ENCODE results near the gene KCNH1. TPM values are rescaled to one million over a fixed set of nuclear protein-coding genes. Genes with fewer than 3 reads are reported as not detected.

The KCNH1 gene
- total and polyA plus RNA-seq, 9 of the 15 experiments (the other 6 are each of a cell fraction or from before 2014, with no cell fraction given), result not detected

GRCh38 chr1:210905365-210905904 lies 228.5 kb downstream of the KCNH1 start:
- no TSS peak for BruUV-seq (replicated peaks)
- no peak overlapping the region for H3K9ac ChIP-seq (ENCODE audit: insufficient read depth in 1 of 2, low read depth in 2 of 2, low read length in 2 of 2)
- H3K9me3 ChIP-seq (replicated peaks; ENCODE audit: control insufficient read depth, insufficient read depth, low read depth, low read length), result no peaks in the 10 kb centered on the region
- H3K9me1 ChIP-seq (ENCODE audit: control insufficient read depth, insufficient read depth, low read length), result no peaks in the 10 kb centered on the region
- FAIRE-seq (no peak), ATAC-seq (no peak), DNase-seq (ENCODE audit: extremely low read depth in 1 of 4, low spot score in 3 of 4) (no peak)
- in situ Hi-C loops (cut with MboI), result no loop called here
- ChIA-PET CTCF (ENCODE audit: low intra/inter-chr PET ratio) (no interaction called here), POLR2A (interaction anchor here (0.6 kb wide), 2 partner anchors 44 to 1436 kb away, joined by 3 read pairs; no protein-coding TSS in a partner anchor)
- no peak overlapping the region for H3K27ac ChIP-seq (ENCODE audit: extremely low read depth, low read depth, low read length)
- H3K36me3 ChIP-seq (ENCODE audit: control insufficient read depth, insufficient read depth, low read length), result no peaks in the 10 kb centered on the region
- H3K79me2 ChIP-seq (ENCODE audit: control insufficient read depth, insufficient read depth, low read length), result no peaks in the 10 kb centered on the region
- no peak overlapping the region for H3K4me2 ChIP-seq (ENCODE audit: insufficient read depth, low read length)
- no peaks in the 10 kb centered on the region for H3K27me3 ChIP-seq (ENCODE audit: control insufficient read depth in 2 of 2, insufficient read depth in 2 of 2, low read length in 2 of 2)
- intact Hi-C loops (cut with micrococcal nuclease), result no loop called here
- H2AFZ ChIP-seq (ENCODE audit: low read depth, low read length), result no peak overlapping the region
- no peak overlapping the region for H3K4me3 ChIP-seq
- 0% methylated on average over 4 of the region's 4 CpGs for WGBS (ENCODE audit: insufficient coverage, low coverage, missing lambda C conversion rate)
- no peaks in the 10 kb centered on the region for H4K20me1 ChIP-seq (replicated peaks; ENCODE audit: control insufficient read depth, insufficient read depth, low read length)
- H3K4me1 ChIP-seq (replicated peaks in 1 of 2; ENCODE audit: control insufficient read depth in 2 of 2, insufficient read depth in 2 of 2, low read length in 2 of 2), result peaks cover 0 to 3% of the 10 kb centered on the region in 2 experiments; a peak in 1 of 5 replicates
- TF ChIP-seq, protein P1, sequence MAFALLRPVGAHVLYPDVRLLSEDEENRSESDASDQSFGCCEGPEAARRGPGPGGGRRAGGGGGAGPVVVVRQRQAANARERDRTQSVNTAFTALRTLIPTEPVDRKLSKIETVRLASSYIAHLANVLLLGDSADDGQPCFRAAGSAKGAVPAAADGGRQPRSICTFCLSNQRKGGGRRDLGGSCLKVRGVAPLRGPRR (CRISPR knock-in tag; IDR thresholded peaks at IDR 0.05), result no peak
- TF ChIP-seq RFX5 (IDR thresholded peaks at IDR 0.05; ENCODE audit: low read depth, low read length), result no peak
- no peak for TF ChIP-seq MXI1 (IDR thresholded peaks at IDR 0.05; ENCODE audit: low read depth, low read length)
- TF ChIP-seq ARID3B (CRISPR knock-in tag; IDR thresholded peaks at IDR 0.05; ENCODE audit: borderline replicate concordance), result no peak
- TF ChIP-seq ZMIZ1 (IDR thresholded peaks at IDR 0.05; ENCODE audit: low read depth in 2 of 2, low read length in 2 of 2), result no peak
- no peak for TF ChIP-seq MTF1 (CRISPR knock-in tag; IDR thresholded peaks at IDR 0.05; ENCODE audit: borderline replicate concordance)
- no peak for TF ChIP-seq GTF2F1 (IDR thresholded peaks at IDR 0.05; ENCODE audit: low read depth, low read length)
- TF ChIP-seq SMAD1 (IDR thresholded peaks at IDR 0.05; ENCODE audit: low read depth, low read length, partially characterized antibody), result no peak
- no peak for TF ChIP-seq ZZZ3 (IDR thresholded peaks at IDR 0.05)
- no peak for TF ChIP-seq PHTF2 (CRISPR knock-in tag; IDR thresholded peaks at IDR 0.05)
- no peak for TF ChIP-seq ZKSCAN8 (CRISPR knock-in tag; IDR thresholded peaks at IDR 0.05)
- TF ChIP-seq CREBBP (IDR thresholded peaks at IDR 0.05; ENCODE audit: low read depth, low read length), result no peak
- TF ChIP-seq, protein P2, sequence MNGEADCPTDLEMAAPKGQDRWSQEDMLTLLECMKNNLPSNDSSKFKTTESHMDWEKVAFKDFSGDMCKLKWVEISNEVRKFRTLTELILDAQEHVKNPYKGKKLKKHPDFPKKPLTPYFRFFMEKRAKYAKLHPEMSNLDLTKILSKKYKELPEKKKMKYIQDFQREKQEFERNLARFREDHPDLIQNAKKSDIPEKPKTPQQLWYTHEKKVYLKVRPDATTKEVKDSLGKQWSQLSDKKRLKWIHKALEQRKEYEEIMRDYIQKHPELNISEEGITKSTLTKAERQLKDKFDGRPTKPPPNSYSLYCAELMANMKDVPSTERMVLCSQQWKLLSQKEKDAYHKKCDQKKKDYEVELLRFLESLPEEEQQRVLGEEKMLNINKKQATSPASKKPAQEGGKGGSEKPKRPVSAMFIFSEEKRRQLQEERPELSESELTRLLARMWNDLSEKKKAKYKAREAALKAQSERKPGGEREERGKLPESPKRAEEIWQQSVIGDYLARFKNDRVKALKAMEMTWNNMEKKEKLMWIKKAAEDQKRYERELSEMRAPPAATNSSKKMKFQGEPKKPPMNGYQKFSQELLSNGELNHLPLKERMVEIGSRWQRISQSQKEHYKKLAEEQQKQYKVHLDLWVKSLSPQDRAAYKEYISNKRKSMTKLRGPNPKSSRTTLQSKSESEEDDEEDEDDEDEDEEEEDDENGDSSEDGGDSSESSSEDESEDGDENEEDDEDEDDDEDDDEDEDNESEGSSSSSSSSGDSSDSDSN (IDR thresholded peaks at IDR 0.05; ENCODE audit: borderline replicate concordance in 1 of 2, low read depth in 2 of 2, low read length in 2 of 2), result no peak
